Right lobe of liver (tissue), 6 donors: ENCODE results near the gene PCCA. TPM values are rescaled to one million over a fixed set of nuclear protein-coding genes. Genes with fewer than 3 reads are reported as not detected.

Experiments
- ATAC-seq, 4 donors: fragments of 200-7000 bp; cut with Tn5 transposase; one replicate each; pipeline ENCODE4 v1.9.1; 2020; ENCODE audit warnings: mild to moderate bottlenecking in 4 of 4, moderate library complexity in 4 of 4
- DNase-seq, 3 donors: peaks; one replicate each; pipeline ENCODE4 v3.0.0-alpha.2; 2020
- H3K27ac ChIP-seq, 3 donors: fragments of 200-600 bp; one replicate each; pipeline ENCODE4 v1.8.0; 2022
- H3K27me3 ChIP-seq, 2 donors: fragments of 200-600 bp; one replicate each; pipeline ENCODE4 v1.8.0; 2022
- H3K36me3 ChIP-seq, 4 donors: fragments of 200-600 bp; sonication (generic) in 1 of 4; one replicate each; pipeline versions ENCODE4 v1.5.1 to v1.8.0; 2017 to 2022; ENCODE audit warnings: control low read depth in 1 of 4
- H3K4me1 ChIP-seq, 4 donors: fragments of 200-600 bp; sonication (generic) in 1 of 4; one replicate each; pipeline versions ENCODE4 v1.5.1 to v1.8.0; 2017 to 2022; ENCODE audit warnings: control low read depth in 1 of 4
- H3K4me3 ChIP-seq, 3 donors: fragments of 200-600 bp; one replicate each; pipeline ENCODE4 v1.8.0; 2022
- H3K9me3 ChIP-seq, 4 donors: fragments of 200-600 bp; sonication (generic) in 1 of 4; one replicate each; pipeline versions ENCODE4 v1.5.1 to v1.8.0; 2017 to 2022; ENCODE audit warnings: control low read depth in 1 of 4
- CTCF ChIP-seq, 4 donors: fragments of 200-600 bp in 3 of 4; fragments of 450-650 bp in 1 of 4; IDR thresholded peaks; one replicate each; pipeline versions ENCODE4 v1.5.1 to v1.8.0; 2016 to 2022; ENCODE audit warnings: antibody characterized with exemption in 4 of 4, mild to moderate bottlenecking in 2 of 4
- POLR2A ChIP-seq: fragments of 450-650 bp; IDR thresholded peaks from one replicate; pipeline ENCODE4 v1.6.1; 2017; ENCODE audit warnings: antibody characterized with exemption, mild to moderate bottlenecking
- WGBS: methylation state at CpG from one replicate; pipeline ENCODE4 v1.1.6; 2018; ENCODE audit warnings: low coverage, low lambda C conversion rate; ENCODE audit not compliant: insufficient coverage; ENCODE audit errors: missing lambda C conversion rate; 5-methylcytosine and 5-hydroxymethylcytosine counted together
- intact Hi-C, 2 donors: fragments of 100-400 bp; cut with DNase I; formaldehyde crosslinking; loops; one replicate each; pipeline versions ENCODE4 v1.11.2 to v1.14.1; 2022
- total RNA-seq, 6 experiments: library from RNA; depleted of rRNA in 2 of 6; stranded (reverse); fragments of >200 nt in 2 of 6; fragmentation: NEBNext Ultra II Directional in 3 of 6; extraction: Animal tissue kit (Norgen Biotek cat#: 25700) in 3 of 6; gene quantifications; one replicate each; pipeline versions ENCODE4 v1.1.0 to v1.2.4, GENCODE V29; 2016 to 2023
- donor health status: DM: no; HTN: yes; CAD: no.
- donor health status: DM: no; HTN: no; CAD: no.
- donor health status: DM: no; HTN: no; CAD: no.
- donor health status: DM: no; HTN: yes; CAD: no.
- donor health status: DM: no; HTN: yes; CAD: no.

PCCA gene
- total RNA-seq, 6 experiments from 2014 or later: 58.2 to 161 (median 85.2) TPM

- Histone ChIP-seq H3K27me3 (no peaks in the 10 kb centered on the region), H3K27ac (no peak overlapping the region), H3K4me3 (no peak overlapping the region), H3K36me3 (no peaks in the 10 kb centered on the region), H3K9me3 (no peaks in the 10 kb centered on the region), H3K4me1 (peaks cover 0 to 7% (median 0%) of the 10 kb centered on the region in 4 donors)
- intact Hi-C loops: no loop called here
- DNase-seq (no peak), ATAC-seq (no peak)
- TF ChIP-seq CTCF (IDR thresholded peaks at IDR 0.05) (no peak), POLR2A (no peak)
- 88% methylated on average over 3 of the region's 3 CpGs for WGBS
Measured at GRCh38 chr13:100045355-100045754, 43.5 kb upstream of the PCCA start.

DNA sequence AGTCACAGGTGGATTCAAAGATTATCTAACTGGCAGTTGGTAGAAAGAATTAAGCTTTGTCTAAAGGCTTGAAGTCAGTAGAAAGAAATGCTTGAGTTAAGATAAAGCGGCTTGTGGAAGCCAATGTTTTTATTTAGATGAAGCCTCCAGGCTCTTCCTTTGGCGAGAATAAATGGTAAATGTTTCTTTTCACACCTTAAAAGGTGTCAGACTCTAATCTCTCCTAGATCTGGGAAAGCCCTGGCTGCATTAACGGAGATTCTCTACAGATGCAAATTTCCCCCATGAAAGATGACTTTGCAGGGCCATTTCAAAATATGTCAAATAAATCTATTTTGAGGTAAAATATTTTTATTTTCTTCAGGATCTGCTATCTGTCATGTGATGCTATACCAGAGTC, 37.8 kb upstream of the PCCA start:
- intact Hi-C loops: no loop called here
- no peaks in the 10 kb centered on the region for H3K9me3 ChIP-seq
- ATAC-seq (no peak), DNase-seq (no peak)
- H3K4me3 ChIP-seq: no peak overlapping the region
- no peak overlapping the region for H3K27ac ChIP-seq
- no peak for TF ChIP-seq CTCF (IDR thresholded peaks at IDR 0.05)
- TF ChIP-seq POLR2A: no peak
- H3K27me3 ChIP-seq: no peaks in the 10 kb centered on the region
- H3K36me3 ChIP-seq: no peaks in the 10 kb centered on the region
- WGBS: 79% methylated on average over 3 of the region's 3 CpGs
- no peaks in the 10 kb centered on the region for H3K4me1 ChIP-seq

DNA sequence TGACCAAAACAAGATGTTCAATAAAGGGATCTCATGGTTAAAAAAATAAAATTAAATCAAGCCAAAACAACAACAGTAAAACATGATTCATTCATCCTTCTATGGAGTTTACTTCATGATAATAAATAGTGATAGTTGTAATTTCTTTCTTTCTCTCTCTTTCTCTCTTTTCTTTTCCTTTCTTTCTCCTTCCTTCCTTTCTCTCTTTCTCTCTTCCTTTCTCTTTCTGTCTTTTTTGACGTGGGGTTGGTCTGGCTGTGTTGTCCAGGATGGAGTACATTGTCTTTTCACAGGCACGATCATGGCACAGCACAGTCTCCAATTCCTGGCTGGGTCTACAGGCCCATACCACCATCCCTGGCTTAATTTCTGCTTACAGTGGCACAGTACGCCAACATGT, 29.1 kb upstream of the PCCA start:
- intact Hi-C loops: no loop called here
- TF ChIP-seq POLR2A: no peak
- TF ChIP-seq CTCF (IDR thresholded peaks at IDR 0.05): no peak
- H3K36me3 ChIP-seq: no peaks in the 10 kb centered on the region
- no peaks in the 10 kb centered on the region for H3K9me3 ChIP-seq
- DNase-seq (no peak), ATAC-seq (no peak)
- H3K27me3 ChIP-seq: no peaks in the 10 kb centered on the region
- H3K4me3 ChIP-seq: no peak overlapping the region
- WGBS: 81% methylated on average over 3 of the region's 3 CpGs
- H3K27ac ChIP-seq: no peak overlapping the region
- H3K4me1 ChIP-seq: no peaks in the 10 kb centered on the region

DNA sequence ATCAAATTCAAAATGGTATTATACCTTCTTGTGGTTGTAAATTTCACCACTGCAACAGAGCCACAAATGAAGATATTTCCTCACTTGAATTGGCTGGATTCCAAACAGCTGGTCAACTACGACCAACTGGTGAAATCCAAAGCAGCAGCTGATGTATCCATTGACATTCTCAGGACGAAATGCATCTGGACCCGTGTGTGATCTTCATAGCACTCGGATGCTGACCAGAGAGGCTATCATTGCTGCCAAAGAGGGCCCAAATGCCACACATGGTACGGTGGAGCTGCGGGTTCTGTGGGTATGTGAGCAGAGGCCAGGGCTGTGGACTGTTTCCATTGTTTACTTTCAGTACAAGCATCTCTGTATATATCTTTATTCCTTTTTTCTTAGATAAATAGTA, 25.6 kb upstream of the PCCA start:
- no peak for TF ChIP-seq POLR2A
- TF ChIP-seq CTCF (IDR thresholded peaks at IDR 0.05): no peak
- no peaks in the 10 kb centered on the region for H3K27me3 ChIP-seq
- no peak for ATAC-seq
- H3K36me3 ChIP-seq: no peaks in the 10 kb centered on the region
- H3K4me1 ChIP-seq: peaks cover 0 to 5% (median 2%) of the 10 kb centered on the region in 4 donors
- H3K27ac ChIP-seq: no peak overlapping the region
- intact Hi-C loops: no loop called here
- H3K4me3 ChIP-seq: no peak overlapping the region
- no peak for DNase-seq
- H3K9me3 ChIP-seq: no peaks in the 10 kb centered on the region
- 74% methylated on average over 6 of the region's 6 CpGs for WGBS

DNA sequence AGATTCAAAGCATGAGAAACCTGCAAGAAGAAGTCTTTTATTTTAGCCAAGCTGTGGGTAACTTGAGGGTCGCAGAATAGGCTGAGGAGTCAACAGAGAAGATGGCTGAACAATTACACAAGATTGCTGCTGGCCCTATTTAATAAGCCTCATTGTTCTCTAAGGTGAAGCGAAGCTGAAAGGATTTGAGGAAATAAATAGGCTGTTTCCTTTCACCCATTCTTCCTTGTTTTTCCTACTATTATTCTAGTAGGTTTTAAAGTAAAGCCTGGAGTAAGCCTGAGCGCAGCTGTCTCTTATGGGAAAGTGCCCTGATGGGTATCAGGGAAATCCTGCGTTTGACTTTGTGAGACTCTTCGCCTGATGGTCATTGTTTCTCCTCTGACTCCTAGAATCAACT, 25.0 kb upstream of the PCCA start:
- Histone ChIP-seq H3K4me3 (no peak overlapping the region), H3K36me3 (no peaks in the 10 kb centered on the region), H3K4me1 (peaks cover 0 to 10% (median 6%) of the 10 kb centered on the region in 4 donors), H3K27me3 (no peaks in the 10 kb centered on the region), H3K9me3 (no peaks in the 10 kb centered on the region), H3K27ac (no peak overlapping the region)
- WGBS: 75% methylated on average over 4 of the region's 5 CpGs
- TF ChIP-seq POLR2A (no peak), CTCF (IDR thresholded peaks at IDR 0.05) (no peak)
- intact Hi-C loops: no loop called here
- DNase-seq: no peak
- ATAC-seq: no peak
